HepG2 (cell line): ENCODE measurements around the gene GPC2. TPM values are rescaled to one million over a fixed set of nuclear protein-coding genes. Genes with fewer than 3 reads are reported as not detected.

Source experiments
- ATAC-seq: fragments of 200-7000 bp; cut with Tn5 transposase; 3 replicates; pipeline ENCODE4 v1.9.1; 2020; ENCODE audit warnings: mild to moderate bottlenecking, moderate library complexity
- BruUV-seq: library from RNA; stranded (reverse); fragments of 400-500 nt; replicated peaks from 2 replicates; lab custom pipeline; 2021; lab: Mats Ljungman, UMichigan
- CTCF ChIA-PET: fragments of 300-600 bp; formaldehyde crosslinking; extraction: SDS; loops from one replicate; lab custom pipeline; 2021; ENCODE audit warnings: low total read pairs, inconsistent platforms, low intra/inter-chr PET ratio; lab: Yijun Ruan, JAX
- POLR2A ChIA-PET: fragments of 350-600 bp; sonication (Branson Sonifier 250); formaldehyde crosslinking; loops from one replicate; lab custom pipeline; 2020; ENCODE audit warnings: antibody characterized with exemption, inconsistent platforms; lab: Yijun Ruan, JAX
- DNase-seq: peaks from one replicate; pipeline ENCODE4 v3.0.0-alpha.2; 2015; ENCODE audit warnings: low spot score
- FAIRE-seq: peaks from 3 replicates; lab custom pipeline; 2011; peaks lifted over from hg19 to GRCh38; lab: Jason Lieb, UNC
- H2AFZ ChIP-seq: one replicate; pipeline ENCODE4 v1.6.1; 2011; ENCODE audit warnings: low read length, inconsistent platforms
- H3K27ac ChIP-seq: fragments of 300-600 bp; 3 replicates; pipeline ENCODE4 v1.8.0; 2011; ENCODE audit warnings: mixed run types, mild to moderate bottlenecking, mixed read lengths, low read length, inconsistent platforms; ENCODE audit not compliant: insufficient read depth; ENCODE audit errors: extremely low read length
- H3K27me3 ChIP-seq, 2 experiments: fragments of 200-600 bp in 1 of 2; 2 replicates in 1 of 2; 3 replicates in 1 of 2; pipeline versions ENCODE4 v1.6.0 to v1.8.0; 2011; ENCODE audit warnings: low read length in 2 of 2, mild to moderate bottlenecking in 2 of 2, moderate library complexity in 2 of 2, inconsistent platforms in 1 of 2; ENCODE audit not compliant: insufficient read depth in 2 of 2, control insufficient read depth in 1 of 2
- H3K36me3 ChIP-seq, 2 experiments: fragments of 200-600 bp in 1 of 2; replicated peaks in 1 of 2; 2 replicates in 1 of 2; 3 replicates in 1 of 2; pipeline versions ENCODE4 v1.5.1 to v1.8.0; 2011; ENCODE audit warnings: low read length in 2 of 2, inconsistent platforms in 1 of 2; ENCODE audit not compliant: insufficient read depth in 2 of 2, control insufficient read depth in 1 of 2
- H3K4me1 ChIP-seq: 2 replicates; pipeline ENCODE4 v1.5.1; 2012; ENCODE audit warnings: low read length, inconsistent platforms; ENCODE audit not compliant: insufficient read depth
- H3K4me2 ChIP-seq: 2 replicates; pipeline ENCODE4 v1.6.0; 2011; ENCODE audit warnings: low read depth, low read length, inconsistent platforms
- H3K4me3 ChIP-seq, 3 experiments: fragments of 200-600 bp in 1 of 3; sonication (generic), shearing (Covaris generic) in 1 of 3; replicated peaks in 1 of 3; 2 replicates each; pipeline ENCODE4 v1.5.1; 2011 to 2016; ENCODE audit warnings: low read length in 3 of 3, inconsistent platforms in 2 of 3, low read depth in 2 of 3, mild to moderate bottlenecking in 2 of 3, control low read depth in 1 of 3, mixed read lengths in 1 of 3; ENCODE audit not compliant: insufficient read depth in 1 of 3
- H3K79me2 ChIP-seq: one replicate; pipeline ENCODE4 v1.6.1; 2011; ENCODE audit warnings: low read length, inconsistent platforms; ENCODE audit not compliant: insufficient read depth
- H3K9ac ChIP-seq: 2 replicates; pipeline ENCODE4 v1.6.0; 2011; ENCODE audit warnings: mild to moderate bottlenecking, low read depth, low read length, inconsistent platforms; ENCODE audit not compliant: insufficient read depth
- H3K9me3 ChIP-seq: 2 replicates; pipeline ENCODE4 v1.5.1; 2012; ENCODE audit warnings: mild to moderate bottlenecking, low read length
- H4K20me1 ChIP-seq: 2 replicates; pipeline ENCODE4 v1.6.0; 2011; ENCODE audit warnings: inconsistent platforms, mild to moderate bottlenecking, low read length, moderate library complexity; ENCODE audit not compliant: insufficient read depth
- BORCS8-MEF2B ChIP-seq: sonication (generic); formaldehyde crosslinking; IDR thresholded peaks from 2 replicates; pipeline ENCODE4 v1.8.0; 2022; ENCODE audit warnings: mild to moderate bottlenecking, missing genetic modification reagents
- GPN1 ChIP-seq: sonication (generic); formaldehyde crosslinking; IDR thresholded peaks from 2 replicates; pipeline ENCODE4 v1.5.1; 2020; ENCODE audit warnings: missing genetic modification reagents, borderline replicate concordance
- HNF4A ChIP-seq: sonication (generic); formaldehyde crosslinking; IDR thresholded peaks from 2 replicates; pipeline ENCODE4 v1.4.0; 2020; ENCODE audit warnings: missing genetic modification reagents
- HNF4G ChIP-seq, 2 experiments: sonication (generic) in 1 of 2; formaldehyde crosslinking in 1 of 2; IDR thresholded peaks; 2 replicates each; pipeline versions ENCODE4 v1.4.0 to v1.6.1; 2011 to 2020; ENCODE audit warnings: borderline replicate concordance in 2 of 2, low read depth in 2 of 2, mild to moderate bottlenecking in 2 of 2, low read length in 1 of 2, missing genetic modification reagents in 1 of 2, moderate library complexity in 1 of 2
- MAFK ChIP-seq, 2 experiments: IDR thresholded peaks in 1 of 2; conservative IDR thresholded peaks in 1 of 2; 2 replicates each; pipeline ENCODE4 v1.6.1; 2011; ENCODE audit warnings: improper control_type of control experiment in 2 of 2, low read length in 2 of 2
- REXO4 ChIP-seq: sonication (generic); formaldehyde crosslinking; IDR thresholded peaks from 2 replicates; pipeline ENCODE4 v1.8.0; 2022; ENCODE audit warnings: missing genetic modification reagents, mild to moderate bottlenecking, borderline replicate concordance
- TP53 ChIP-seq: sonication (generic); formaldehyde crosslinking; conservative IDR thresholded peaks from 2 replicates; pipeline ENCODE4 v1.4.0; 2020; ENCODE audit warnings: missing genetic modification reagents
- ZBTB2 ChIP-seq: sonication (generic); formaldehyde crosslinking; IDR thresholded peaks from 2 replicates; pipeline ENCODE4 v1.8.0; 2022; ENCODE audit warnings: low read depth, missing genetic modification reagents
- ZNF687 ChIP-seq: sonication (generic); formaldehyde crosslinking; IDR thresholded peaks from 2 replicates; pipeline ENCODE4 v1.5.1; 2020; ENCODE audit warnings: mild to moderate bottlenecking, missing genetic modification reagents, moderate library complexity
- WGBS: methylation state at CpG from one replicate; pipeline ENCODE4 v1.1.6; 2017; ENCODE audit warnings: low lambda C conversion rate; 5-methylcytosine and 5-hydroxymethylcytosine counted together
- in situ Hi-C: cut with HindIII; loops from 2 replicates; pipeline ENCODE4 v1.10.0; 2017; ENCODE audit warnings: low pct_unique_long_range_greater_than_20kb; ENCODE audit not compliant: extremely low pct_ligation_motif_present
- intact Hi-C: fragments of 100-400 bp; cut with micrococcal nuclease; formaldehyde crosslinking; loops from one replicate; pipeline ENCODE4 v1.10.0; 2022; ENCODE audit not compliant: unreplicated experiment
- polyA plus RNA-seq, 8 experiments: library from polyadenylated mRNA; depleted of rRNA in 3 of 8; stranded (reverse) in 7 of 8; unstranded in 1 of 8; fragments of >200 nt; fragmentation: Illumina TruSeq in 4 of 8; extraction: Trizol in 4 of 8; gene quantifications; 2 replicates each; pipeline versions ENCODE4 v1.2.1 to v1.2.3, GENCODE V29; 2011 to 2016; ENCODE audit warnings: low read depth in 4 of 8, missing spikeins in 1 of 8, mixed read lengths in 1 of 8; ENCODE audit not compliant: insufficient read depth in 1 of 8
- total RNA-seq, 5 experiments: library from RNA; depleted of rRNA; stranded (reverse); fragments of >200 nt; fragmentation: Illumina TruSeq; extraction: Trizol; gene quantifications; 2 replicates each; pipeline ENCODE4 v1.2.3, GENCODE V29; 2016; ENCODE audit warnings: low read depth in 1 of 5

The GPC2 gene
- total and polyA plus RNA-seq, 2 of the 13 experiments (the other 11 are each of a cell fraction or from before 2014, with no cell fraction given) = 0.64 to 0.78 TPM

GRCh38 chr7:100204454-100204853 lies 27.3 kb upstream of the GPC2 start (continued):
- TF ChIP-seq REXO4 (CRISPR knock-in tag) (no peak), GPN1 (no peak), ZBTB2 (CRISPR knock-in tag) (no peak), BORCS8-MEF2B (CRISPR knock-in tag) (no peak)

GRCh38 chr7:100200693-100201092 lies 23.5 kb upstream of the GPC2 start:
- H3K4me1 ChIP-seq = peaks cover 13% of the 10 kb centered on the region
- intact Hi-C loops = no loop called here
- peak; percentile 69 for ATAC-seq
- CTCF ChIA-PET = no interaction called here
- peak overlapping the region; percentile 29; the same call in 1 of the 2 replicates for H3K4me2 ChIP-seq
- DNase-seq = peak; percentile 17
- POLR2A ChIA-PET = no interaction called here
- TF ChIP-seq HNF4A (peak; percentile 56; the same call in 1 of the 2 replicates), HNF4G (IDR thresholded peaks at IDR 0.05; ENCODE audit: borderline replicate concordance, low read depth, low read length) (0 out of 2 replicates have a peak, but pooled peaks have one; percentile 39), HNF4G (CRISPR knock-in tag; IDR thresholded peaks at IDR 0.05; ENCODE audit: borderline replicate concordance, low read depth) (peak; percentile 53; the same call in 1 of the 2 replicates), ZNF687 (CRISPR knock-in tag) (0 out of 2 replicates have a peak, but pooled peaks have one; percentile 10), TP53 (CRISPR knock-in tag) (no peak), MAFK (conservative IDR thresholded peaks at IDR 0.05 in 1 of 2, IDR thresholded peaks at IDR 0.05 in 1 of 2; ENCODE audit: low read length in 2 of 2) (0 out of 4 replicates have a peak, but pooled peaks have one; percentile 3 to 6)
- TF ChIP-seq, all 625 proteins: peak for 4
- Histone ChIP-seq H3K4me3 (no peak overlapping the region), H3K9me3 (no peaks in the 10 kb centered on the region), H3K27ac (no peak overlapping the region), H3K9ac (no peak overlapping the region), H3K27me3 (no peaks in the 10 kb centered on the region), H3K79me2 (no peaks in the 10 kb centered on the region), H2AFZ (no peak overlapping the region), H3K36me3 (no peaks in the 10 kb centered on the region), H4K20me1 (no peaks in the 10 kb centered on the region)
- in situ Hi-C loops = no loop called here
- BruUV-seq = no TSS peak
- no peak for FAIRE-seq
- 15% methylated on average over 11 of the region's 11 CpGs for WGBS
